ENCODE results near the gene TRPM7.

TRPM7 gene

GRCh38 chr15:50636146-50636545 lies 50.5 kb downstream of the TRPM7 start:
- Histone ChIP-seq H3K4me3 (ENCODE audit: low read depth, low read length) (no peak overlapping the region), H2AFZ (ENCODE audit: insufficient read depth, low read length, poor library complexity) (no peak overlapping the region), H4K8ac (ENCODE audit: low read depth, low read length) (no peak overlapping the region), H3K9me3 (ENCODE audit: insufficient read depth, low read depth, low read length) (no peaks in the 10 kb centered on the region), H3K4ac (ENCODE audit: low read depth, low read length) (no peak overlapping the region), H3K36me3 (ENCODE audit: control insufficient read depth in 1 of 2, insufficient read depth in 2 of 2, low read length in 2 of 2) (peaks cover 17 to 21% of the 10 kb centered on the region in 2 experiments), H3K14ac (ENCODE audit: low read length) (no peak overlapping the region), H2BK120ac (ENCODE audit: insufficient read depth, low read length, poor library complexity) (no peak overlapping the region), H2BK12ac (ENCODE audit: low read length) (no peak overlapping the region), H3K23ac (ENCODE audit: low read length) (no peak overlapping the region), H3K27me3 (ENCODE audit: insufficient read depth, low read length) (no peaks in the 10 kb centered on the region), H3K9ac (ENCODE audit: low read length) (no peak overlapping the region), H3K18ac (ENCODE audit: low read length) (no peak overlapping the region), H3K27ac (ENCODE audit: low read depth, low read length) (no peak overlapping the region), H4K12ac (ENCODE audit: low read depth, low read length) (no peak overlapping the region), H3K79me1 (ENCODE audit: low read length) (no peaks in the 10 kb centered on the region), H2AK5ac (ENCODE audit: low read length) (no peak overlapping the region), H2BK5ac (ENCODE audit: low read depth, low read length, poor library complexity) (no peak overlapping the region), H3K79me2 (ENCODE audit: control insufficient read depth, insufficient read depth, low read length, poor library complexity) (no peaks in the 10 kb centered on the region), H3K4me2 (ENCODE audit: low read length) (no peak overlapping the region), H3K4me1 (ENCODE audit: control insufficient read depth in 1 of 2, insufficient read depth in 2 of 2, low read length in 2 of 2) (no peaks in the 10 kb centered on the region), H4K91ac (ENCODE audit: low read depth, low read length) (no peak overlapping the region)
- peak; percentile 92 to 94 for DNase-seq
- no CpG with 5 or more reads among the region's 9 CpGs for WGBS (ENCODE audit: extremely low coverage, insufficient coverage, insufficient read length)

GRCh38 chr15:50633653-50634052 lies 52.9 kb downstream of the TRPM7 start:
- no peak overlapping the region for H3K27ac ChIP-seq (ENCODE audit: low read depth, low read length)
- H2AK5ac ChIP-seq (ENCODE audit: low read length), result no peak overlapping the region
- DNase-seq, result no peak
- no peaks in the 10 kb centered on the region for H3K79me2 ChIP-seq (ENCODE audit: control insufficient read depth, insufficient read depth, low read length, poor library complexity)
- no peak overlapping the region for H3K4ac ChIP-seq (ENCODE audit: low read depth, low read length)
- H4K12ac ChIP-seq (ENCODE audit: low read depth, low read length), result no peak overlapping the region
- no peak overlapping the region for H3K18ac ChIP-seq (ENCODE audit: low read length)
- no peak overlapping the region for H3K4me2 ChIP-seq (ENCODE audit: low read length)
- H2AFZ ChIP-seq (ENCODE audit: insufficient read depth, low read length, poor library complexity), result no peak overlapping the region
- no peaks in the 10 kb centered on the region for H3K4me1 ChIP-seq (ENCODE audit: control insufficient read depth in 1 of 2, insufficient read depth in 2 of 2, low read length in 2 of 2)
- peaks cover 26 to 28% of the 10 kb centered on the region in 2 experiments for H3K36me3 ChIP-seq (ENCODE audit: control insufficient read depth in 1 of 2, insufficient read depth in 2 of 2, low read length in 2 of 2)
- H3K4me3 ChIP-seq (ENCODE audit: low read depth, low read length), result no peak overlapping the region
- no peak overlapping the region for H4K8ac ChIP-seq (ENCODE audit: low read depth, low read length)
- no peaks in the 10 kb centered on the region for H3K79me1 ChIP-seq (ENCODE audit: low read length)
- WGBS (ENCODE audit: extremely low coverage, insufficient coverage, insufficient read length), result no CpG with 5 or more reads among the region's 3 CpGs
- no peak overlapping the region for H2BK5ac ChIP-seq (ENCODE audit: low read depth, low read length, poor library complexity)
- H2BK12ac ChIP-seq (ENCODE audit: low read length), result no peak overlapping the region
- no peaks in the 10 kb centered on the region for H3K9me3 ChIP-seq (ENCODE audit: insufficient read depth, low read depth, low read length)
- no peak overlapping the region for H3K9ac ChIP-seq (ENCODE audit: low read length)
- H3K14ac ChIP-seq (ENCODE audit: low read length), result no peak overlapping the region
- H3K23ac ChIP-seq (ENCODE audit: low read length), result no peak overlapping the region
- H4K91ac ChIP-seq (ENCODE audit: low read depth, low read length), result no peak overlapping the region
- H2BK120ac ChIP-seq (ENCODE audit: insufficient read depth, low read length, poor library complexity), result no peak overlapping the region
- no peaks in the 10 kb centered on the region for H3K27me3 ChIP-seq (ENCODE audit: insufficient read depth, low read length)

- DNase-seq, result peak; percentile 34 to 54
- Histone ChIP-seq H2AK5ac (ENCODE audit: low read length) (no peak overlapping the region), H2AFZ (ENCODE audit: insufficient read depth, low read length, poor library complexity) (no peak overlapping the region), H4K8ac (ENCODE audit: low read depth, low read length) (no peak overlapping the region), H3K36me3 (ENCODE audit: control insufficient read depth in 1 of 2, insufficient read depth in 2 of 2, low read length in 2 of 2) (peaks cover 17 to 22% of the 10 kb centered on the region in 2 experiments), H3K4me1 (ENCODE audit: control insufficient read depth in 1 of 2, insufficient read depth in 2 of 2, low read length in 2 of 2) (no peaks in the 10 kb centered on the region), H2BK12ac (ENCODE audit: low read length) (no peak overlapping the region), H2BK120ac (ENCODE audit: insufficient read depth, low read length, poor library complexity) (no peak overlapping the region), H4K91ac (ENCODE audit: low read depth, low read length) (no peak overlapping the region), H3K18ac (ENCODE audit: low read length) (no peak overlapping the region), H3K4me2 (ENCODE audit: low read length) (no peak overlapping the region), H3K9ac (ENCODE audit: low read length) (no peak overlapping the region), H3K27ac (ENCODE audit: low read depth, low read length) (peak overlapping the region; percentile 11), H2BK5ac (ENCODE audit: low read depth, low read length, poor library complexity) (no peak overlapping the region), H3K9me3 (ENCODE audit: insufficient read depth, low read depth, low read length) (no peaks in the 10 kb centered on the region), H3K4me3 (ENCODE audit: low read depth, low read length) (no peak overlapping the region), H3K4ac (ENCODE audit: low read depth, low read length) (no peak overlapping the region), H3K79me1 (ENCODE audit: low read length) (no peaks in the 10 kb centered on the region), H3K79me2 (ENCODE audit: control insufficient read depth, insufficient read depth, low read length, poor library complexity) (no peaks in the 10 kb centered on the region), H3K27me3 (ENCODE audit: insufficient read depth, low read length) (no peaks in the 10 kb centered on the region), H3K14ac (ENCODE audit: low read length) (no peak overlapping the region), H4K12ac (ENCODE audit: low read depth, low read length) (no peak overlapping the region), H3K23ac (ENCODE audit: low read length) (no peak overlapping the region)
- no CpG with 5 or more reads among the region's 5 CpGs for WGBS (ENCODE audit: extremely low coverage, insufficient coverage, insufficient read length)
These were observed 58.2 kb downstream of the TRPM7 start for GRCh38 chr15:50628421-50628820.

GRCh38 chr15:50627351-50628055 lies 59.1 kb downstream of the TRPM7 start:
- Histone ChIP-seq H2AFZ (ENCODE audit: insufficient read depth, low read length, poor library complexity) (no peak overlapping the region), H3K79me2 (ENCODE audit: control insufficient read depth, insufficient read depth, low read length, poor library complexity) (no peaks in the 10 kb centered on the region), H3K14ac (ENCODE audit: low read length) (no peak overlapping the region), H4K12ac (ENCODE audit: low read depth, low read length) (no peak overlapping the region), H2AK5ac (ENCODE audit: low read length) (no peak overlapping the region), H3K18ac (ENCODE audit: low read length) (no peak overlapping the region), H3K27me3 (ENCODE audit: insufficient read depth, low read length) (no peaks in the 10 kb centered on the region), H3K4me3 (ENCODE audit: low read depth, low read length) (no peak overlapping the region), H2BK120ac (ENCODE audit: insufficient read depth, low read length, poor library complexity) (no peak overlapping the region), H2BK5ac (ENCODE audit: low read depth, low read length, poor library complexity) (no peak overlapping the region), H3K4me1 (ENCODE audit: control insufficient read depth in 1 of 2, insufficient read depth in 2 of 2, low read length in 2 of 2) (no peaks in the 10 kb centered on the region), H3K27ac (ENCODE audit: low read depth, low read length) (no peak overlapping the region), H3K4ac (ENCODE audit: low read depth, low read length) (no peak overlapping the region), H4K91ac (ENCODE audit: low read depth, low read length) (no peak overlapping the region), H3K36me3 (ENCODE audit: control insufficient read depth in 1 of 2, insufficient read depth in 2 of 2, low read length in 2 of 2) (peaks cover 17 to 22% of the 10 kb centered on the region in 2 experiments), H3K79me1 (ENCODE audit: low read length) (no peaks in the 10 kb centered on the region), H3K4me2 (ENCODE audit: low read length) (no peak overlapping the region), H2BK12ac (ENCODE audit: low read length) (no peak overlapping the region), H3K9me3 (ENCODE audit: insufficient read depth, low read depth, low read length) (no peaks in the 10 kb centered on the region), H4K8ac (ENCODE audit: low read depth, low read length) (no peak overlapping the region), H3K9ac (ENCODE audit: low read length) (no peak overlapping the region), H3K23ac (ENCODE audit: low read length) (no peak overlapping the region)
- DNase-seq, result peak in 1 of 2 donors; percentile 76
- no CpG with 5 or more reads among the region's 4 CpGs for WGBS (ENCODE audit: extremely low coverage, insufficient coverage, insufficient read length)
